Ishikawa (cell line): ENCODE measurements around the gene PRKAR2B.

Source experiments
- CEBPB ChIP-seq: IDR thresholded peaks from 2 replicates; pipeline ENCODE4 v1.6.1; 2012
- CREB1 ChIP-seq: IDR thresholded peaks from 2 replicates; pipeline ENCODE4 v1.6.1; 2012; ENCODE audit warnings: low read depth
- EGR1 ChIP-seq: IDR thresholded peaks from 2 replicates; pipeline ENCODE4 v1.6.1; 2012
- EP300 ChIP-seq: IDR thresholded peaks from 2 replicates; pipeline ENCODE4 v1.6.1; 2012; ENCODE audit warnings: borderline replicate concordance
- FOXM1 ChIP-seq: IDR thresholded peaks from 2 replicates; pipeline ENCODE4 v1.6.1; 2012; ENCODE audit warnings: low read depth, borderline replicate concordance
- NFIC ChIP-seq: IDR thresholded peaks from 2 replicates; pipeline ENCODE4 v1.6.1; 2012
- RAD21 ChIP-seq: IDR thresholded peaks from 2 replicates; pipeline ENCODE4 v1.6.1; 2012; ENCODE audit warnings: low read depth
- TAF1 ChIP-seq: IDR thresholded peaks from 2 replicates; pipeline ENCODE4 v1.6.1; 2012; ENCODE audit warnings: low read depth, mild to moderate bottlenecking
- TCF12 ChIP-seq: IDR thresholded peaks from 2 replicates; pipeline ENCODE4 v1.6.1; 2012; ENCODE audit warnings: low read depth
- TEAD4 ChIP-seq: IDR thresholded peaks from 2 replicates; pipeline ENCODE4 v1.6.1; 2012
- YY1 ChIP-seq: IDR thresholded peaks from 2 replicates; pipeline ENCODE4 v1.6.1; 2012; ENCODE audit warnings: low read depth
- ZBTB7A ChIP-seq: IDR thresholded peaks from 2 replicates; pipeline ENCODE4 v1.6.1; 2012; ENCODE audit warnings: low read depth
- TF ChIP-seq, protein P1 (sequence below): IDR thresholded peaks from 2 replicates; pipeline ENCODE4 v1.6.1; 2012
- TF ChIP-seq, protein P2 (sequence below): IDR thresholded peaks from 2 replicates; pipeline ENCODE4 v1.6.1; 2012
- TF ChIP-seq, protein P3 (sequence below): IDR thresholded peaks from 2 replicates; pipeline ENCODE4 v1.6.1; 2012; ENCODE audit warnings: low read depth, mild to moderate bottlenecking

Gene PRKAR2B

DNA sequence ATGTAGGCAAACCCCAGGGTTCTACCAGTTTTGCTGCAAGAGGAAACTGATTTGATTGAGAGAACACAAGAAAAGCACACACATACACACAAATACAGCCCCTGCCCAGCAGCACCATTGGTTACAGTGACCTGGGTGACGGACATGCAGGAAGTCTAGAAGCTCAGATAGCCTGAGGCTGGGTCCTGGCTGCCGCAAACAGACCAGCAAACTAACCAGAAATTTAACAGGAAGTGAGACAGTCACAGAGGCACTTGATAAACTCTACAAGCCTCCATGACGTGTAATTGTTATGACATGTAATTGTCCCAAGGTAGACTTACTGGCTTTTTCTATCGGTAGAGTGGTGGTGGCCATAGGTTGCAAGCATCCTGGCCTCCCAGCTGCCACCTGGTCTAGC is 58.9 kb downstream of the PRKAR2B start:
- TF ChIP-seq TCF12 (no peak), EGR1 (no peak), TEAD4 (no peak), RAD21 (no peak), CREB1 (no peak), ZBTB7A (no peak), FOXM1 (no peak), NFIC (no peak), CEBPB (no peak), TAF1 (no peak), YY1 (no peak), EP300 (no peak)
- TF ChIP-seq, protein P1, sequence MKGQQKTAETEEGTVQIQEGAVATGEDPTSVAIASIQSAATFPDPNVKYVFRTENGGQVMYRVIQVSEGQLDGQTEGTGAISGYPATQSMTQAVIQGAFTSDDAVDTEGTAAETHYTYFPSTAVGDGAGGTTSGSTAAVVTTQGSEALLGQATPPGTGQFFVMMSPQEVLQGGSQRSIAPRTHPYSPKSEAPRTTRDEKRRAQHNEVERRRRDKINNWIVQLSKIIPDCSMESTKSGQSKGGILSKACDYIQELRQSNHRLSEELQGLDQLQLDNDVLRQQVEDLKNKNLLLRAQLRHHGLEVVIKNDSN: no peak
- TF ChIP-seq, protein P2, sequence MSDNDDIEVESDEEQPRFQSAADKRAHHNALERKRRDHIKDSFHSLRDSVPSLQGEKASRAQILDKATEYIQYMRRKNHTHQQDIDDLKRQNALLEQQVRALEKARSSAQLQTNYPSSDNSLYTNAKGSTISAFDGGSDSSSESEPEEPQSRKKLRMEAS: no peak
- TF ChIP-seq, protein P3, sequence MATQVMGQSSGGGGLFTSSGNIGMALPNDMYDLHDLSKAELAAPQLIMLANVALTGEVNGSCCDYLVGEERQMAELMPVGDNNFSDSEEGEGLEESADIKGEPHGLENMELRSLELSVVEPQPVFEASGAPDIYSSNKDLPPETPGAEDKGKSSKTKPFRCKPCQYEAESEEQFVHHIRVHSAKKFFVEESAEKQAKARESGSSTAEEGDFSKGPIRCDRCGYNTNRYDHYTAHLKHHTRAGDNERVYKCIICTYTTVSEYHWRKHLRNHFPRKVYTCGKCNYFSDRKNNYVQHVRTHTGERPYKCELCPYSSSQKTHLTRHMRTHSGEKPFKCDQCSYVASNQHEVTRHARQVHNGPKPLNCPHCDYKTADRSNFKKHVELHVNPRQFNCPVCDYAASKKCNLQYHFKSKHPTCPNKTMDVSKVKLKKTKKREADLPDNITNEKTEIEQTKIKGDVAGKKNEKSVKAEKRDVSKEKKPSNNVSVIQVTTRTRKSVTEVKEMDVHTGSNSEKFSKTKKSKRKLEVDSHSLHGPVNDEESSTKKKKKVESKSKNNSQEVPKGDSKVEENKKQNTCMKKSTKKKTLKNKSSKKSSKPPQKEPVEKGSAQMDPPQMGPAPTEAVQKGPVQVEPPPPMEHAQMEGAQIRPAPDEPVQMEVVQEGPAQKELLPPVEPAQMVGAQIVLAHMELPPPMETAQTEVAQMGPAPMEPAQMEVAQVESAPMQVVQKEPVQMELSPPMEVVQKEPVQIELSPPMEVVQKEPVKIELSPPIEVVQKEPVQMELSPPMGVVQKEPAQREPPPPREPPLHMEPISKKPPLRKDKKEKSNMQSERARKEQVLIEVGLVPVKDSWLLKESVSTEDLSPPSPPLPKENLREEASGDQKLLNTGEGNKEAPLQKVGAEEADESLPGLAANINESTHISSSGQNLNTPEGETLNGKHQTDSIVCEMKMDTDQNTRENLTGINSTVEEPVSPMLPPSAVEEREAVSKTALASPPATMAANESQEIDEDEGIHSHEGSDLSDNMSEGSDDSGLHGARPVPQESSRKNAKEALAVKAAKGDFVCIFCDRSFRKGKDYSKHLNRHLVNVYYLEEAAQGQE: no peak

DNA sequence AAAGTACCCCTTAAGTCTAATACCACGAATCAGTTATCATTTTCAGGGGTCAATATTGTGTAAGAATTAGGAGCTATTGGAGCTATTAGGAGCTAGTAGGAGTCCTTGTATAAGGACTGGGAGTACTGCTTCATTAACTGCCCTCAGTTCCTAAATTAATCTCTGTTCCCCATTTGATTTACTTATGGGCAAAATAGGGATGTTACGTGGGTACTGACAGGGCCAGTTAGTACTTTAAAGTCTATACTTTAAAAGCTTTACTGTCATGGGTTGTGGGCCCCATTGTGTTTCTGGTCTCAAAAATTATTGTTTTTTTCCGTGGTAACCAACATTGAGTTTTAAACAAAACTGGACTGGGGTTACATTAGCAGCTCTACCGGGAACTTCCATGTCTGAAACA is 60.3 kb downstream of the PRKAR2B start:
- TF ChIP-seq, protein P2: no peak
- TF ChIP-seq ZBTB7A (no peak), YY1 (no peak), CREB1 (no peak), CEBPB (no peak), FOXM1 (no peak), TEAD4 (no peak), EP300 (no peak)
- TF ChIP-seq, protein P1: no peak

DNA sequence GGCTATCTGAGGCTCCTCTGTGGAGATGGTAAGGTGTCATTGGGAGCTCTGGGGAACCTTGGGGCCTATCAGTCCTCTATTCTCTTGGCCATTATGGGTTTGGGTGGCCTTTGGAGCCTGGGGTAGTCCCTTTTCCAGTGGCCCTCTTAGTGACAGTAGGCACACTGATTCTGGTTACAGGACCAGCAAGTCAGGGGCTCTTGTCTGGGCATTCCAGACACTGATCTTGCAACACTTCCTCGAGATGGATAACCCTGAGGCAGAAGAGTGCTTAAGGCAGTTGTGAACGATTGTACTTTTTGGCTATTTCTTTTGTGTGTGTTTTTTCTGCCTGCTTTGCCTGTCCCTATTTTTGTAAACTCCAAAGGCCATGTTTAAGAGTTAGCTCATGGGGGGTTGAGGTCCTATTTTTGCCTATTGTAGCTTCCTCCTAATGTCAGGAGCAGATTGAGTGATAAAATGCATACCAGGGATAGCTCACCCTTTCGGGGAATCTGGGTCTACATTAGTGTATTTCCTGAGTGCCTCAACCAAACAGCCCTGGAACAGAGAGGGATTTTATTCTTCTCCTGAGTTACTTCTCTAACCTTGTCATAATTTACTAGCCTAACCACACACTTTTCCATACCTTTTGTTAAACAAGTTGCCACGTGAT is 61.2 kb downstream of the PRKAR2B start:
- TF ChIP-seq NFIC (no peak), CEBPB (no peak), TCF12 (no peak), ZBTB7A (no peak), TAF1 (no peak), RAD21 (no peak), EGR1 (no peak), CREB1 (no peak), YY1 (no peak), EP300 (no peak), FOXM1 (no peak), TEAD4 (no peak)
- TF ChIP-seq, protein P1: no peak
- TF ChIP-seq, protein P2: no peak
- TF ChIP-seq, protein P3: no peak

DNA sequence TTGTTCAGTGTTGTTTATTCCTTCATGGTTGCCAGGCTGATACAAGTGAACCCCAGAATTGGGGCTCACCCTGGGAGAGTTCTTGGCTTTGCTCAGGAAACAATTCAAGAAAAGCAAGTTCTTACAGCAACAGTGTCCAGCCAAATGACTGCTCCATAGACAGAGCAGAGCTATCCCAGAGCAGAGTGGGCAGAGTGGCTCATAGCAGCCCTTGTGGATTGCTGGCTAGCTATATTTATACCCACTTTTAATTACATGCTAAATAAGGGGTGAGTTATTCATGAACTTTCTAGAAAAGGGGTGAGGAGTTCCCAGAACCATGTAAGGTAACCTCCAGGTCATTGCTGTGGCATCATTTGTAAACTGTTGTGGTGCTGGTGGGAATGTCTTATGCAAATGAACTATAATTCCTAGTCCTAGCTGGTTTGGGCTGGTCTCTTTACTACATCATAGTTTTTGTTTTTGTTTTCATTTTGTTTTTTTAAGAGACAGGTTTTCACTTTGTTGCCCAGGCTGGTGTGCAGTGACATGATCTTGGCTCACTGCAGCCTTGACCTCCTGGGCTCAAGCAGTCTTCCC is 64.4 kb downstream of the PRKAR2B start:
- TF ChIP-seq, protein P1: no peak
- TF ChIP-seq TCF12 (no peak), CEBPB (no peak), EP300 (no peak), TEAD4 (no peak), YY1 (no peak), RAD21 (no peak), FOXM1 (no peak), TAF1 (no peak)
- TF ChIP-seq, protein P3: no peak
- TF ChIP-seq, protein P2: no peak
